Measurements from ENCODE around the gene CDO1. TPM values are rescaled to one million over a fixed set of nuclear protein-coding genes. Genes with fewer than 3 reads are reported as not detected.

The CDO1 gene
- total RNA-seq, 2 experiments from 2014 or later, result not detected

DNA sequence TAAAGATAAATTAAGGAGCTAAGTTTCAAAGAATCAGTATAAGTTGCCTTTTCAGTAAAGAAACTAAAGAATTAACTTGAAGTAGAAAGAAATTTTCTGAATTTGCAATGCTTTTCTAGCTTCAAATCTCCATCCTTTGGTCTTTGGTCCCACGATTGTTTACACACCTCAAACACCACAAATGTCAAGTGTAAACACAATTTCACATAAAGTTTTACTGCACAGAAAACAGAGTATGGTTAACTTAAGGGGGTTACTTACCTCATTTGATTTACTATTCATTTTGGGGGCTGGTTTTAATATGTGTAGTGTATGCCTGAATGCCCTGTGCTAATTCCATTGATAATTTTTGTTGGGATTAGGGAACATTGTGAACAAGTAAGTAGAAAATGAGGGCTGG is 4.1 kb downstream of the CDO1 start:
- ChIA-PET CTCF (ENCODE audit: unreplicated experiment) (no interaction called here), POLR2A (interaction anchor here (1.1 kb wide), 1 partner anchor 13 kb away, joined by 3 read pairs; no protein-coding TSS in a partner anchor)
- Histone ChIP-seq H3K9me3 (ENCODE audit: low read length) (no peaks in the 10 kb centered on the region), H3K9me2 (ENCODE audit: insufficient read depth, low read length) (no peaks in the 10 kb centered on the region), H3K79me2 (ENCODE audit: insufficient read depth, low read depth, low read length) (no peaks in the 10 kb centered on the region), H3K36me3 (ENCODE audit: insufficient read depth, low read length) (no peaks in the 10 kb centered on the region), H3K27ac (ENCODE audit: low read depth, low read length, poor library complexity, severe bottlenecking) (no peak overlapping the region), H3K4me1 (ENCODE audit: insufficient read depth, low read length, poor library complexity, severe bottlenecking) (no peaks in the 10 kb centered on the region), H4K20me1 (ENCODE audit: insufficient read depth, low read length) (no peaks in the 10 kb centered on the region), H3K4me3 (ENCODE audit: low read depth, low read length, poor library complexity, severe bottlenecking) (no peak overlapping the region), H3K4me2 (ENCODE audit: low read length) (no peak overlapping the region), H2AFZ (ENCODE audit: low read length) (no peak overlapping the region)
- intact Hi-C loops (cut with micrococcal nuclease; ENCODE audit: unreplicated experiment), result no loop called here
- no peak for DNase-seq (ENCODE audit: low spot score)
- no TSS peak for BruUV-seq (replicated peaks)
- TF ChIP-seq EZH2phosphoT487 (IDR thresholded peaks at IDR 0.05; ENCODE audit: borderline replicate concordance, low read depth, low read length), result no peak
- TF ChIP-seq, protein P1, sequence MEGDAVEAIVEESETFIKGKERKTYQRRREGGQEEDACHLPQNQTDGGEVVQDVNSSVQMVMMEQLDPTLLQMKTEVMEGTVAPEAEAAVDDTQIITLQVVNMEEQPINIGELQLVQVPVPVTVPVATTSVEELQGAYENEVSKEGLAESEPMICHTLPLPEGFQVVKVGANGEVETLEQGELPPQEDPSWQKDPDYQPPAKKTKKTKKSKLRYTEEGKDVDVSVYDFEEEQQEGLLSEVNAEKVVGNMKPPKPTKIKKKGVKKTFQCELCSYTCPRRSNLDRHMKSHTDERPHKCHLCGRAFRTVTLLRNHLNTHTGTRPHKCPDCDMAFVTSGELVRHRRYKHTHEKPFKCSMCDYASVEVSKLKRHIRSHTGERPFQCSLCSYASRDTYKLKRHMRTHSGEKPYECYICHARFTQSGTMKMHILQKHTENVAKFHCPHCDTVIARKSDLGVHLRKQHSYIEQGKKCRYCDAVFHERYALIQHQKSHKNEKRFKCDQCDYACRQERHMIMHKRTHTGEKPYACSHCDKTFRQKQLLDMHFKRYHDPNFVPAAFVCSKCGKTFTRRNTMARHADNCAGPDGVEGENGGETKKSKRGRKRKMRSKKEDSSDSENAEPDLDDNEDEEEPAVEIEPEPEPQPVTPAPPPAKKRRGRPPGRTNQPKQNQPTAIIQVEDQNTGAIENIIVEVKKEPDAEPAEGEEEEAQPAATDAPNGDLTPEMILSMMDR (conservative IDR thresholded peaks at IDR 0.05; ENCODE audit: low read length), result no peak

DNA sequence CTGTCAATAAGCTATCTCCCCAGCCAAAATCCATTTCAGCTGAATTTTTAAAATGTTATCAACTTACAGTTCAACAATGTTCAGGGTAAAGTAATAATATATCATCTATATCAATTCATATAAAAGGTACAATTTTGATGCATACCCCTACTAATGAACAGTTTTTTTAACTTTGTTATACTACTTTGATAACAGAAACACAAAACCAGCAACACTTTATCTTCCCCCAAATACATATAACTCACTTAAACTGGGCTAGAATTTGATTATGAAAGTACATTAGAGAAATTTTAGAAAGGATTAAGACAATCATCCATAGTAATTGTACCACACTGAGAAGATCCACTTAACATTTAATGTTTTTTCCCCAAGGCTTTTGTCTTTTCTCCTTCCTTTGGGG is 5.1 kb downstream of the CDO1 start:
- H3K4me2 ChIP-seq (ENCODE audit: low read length), result no peak overlapping the region
- no peak overlapping the region for H2AFZ ChIP-seq (ENCODE audit: low read length)
- POLR2A ChIA-PET, result no interaction called here
- no peak for DNase-seq (ENCODE audit: low spot score)
- TF ChIP-seq EZH2phosphoT487 (IDR thresholded peaks at IDR 0.05; ENCODE audit: borderline replicate concordance, low read depth, low read length), result no peak
- TF ChIP-seq, protein P1 (conservative IDR thresholded peaks at IDR 0.05; ENCODE audit: low read length), result no peak
- no peak overlapping the region for H3K27ac ChIP-seq (ENCODE audit: low read depth, low read length, poor library complexity, severe bottlenecking)
- CTCF ChIA-PET (ENCODE audit: unreplicated experiment), result no interaction called here
- BruUV-seq (replicated peaks), result no TSS peak
- no peaks in the 10 kb centered on the region for H3K79me2 ChIP-seq (ENCODE audit: insufficient read depth, low read depth, low read length)
- no peaks in the 10 kb centered on the region for H3K4me1 ChIP-seq (ENCODE audit: insufficient read depth, low read length, poor library complexity, severe bottlenecking)
- no peaks in the 10 kb centered on the region for H4K20me1 ChIP-seq (ENCODE audit: insufficient read depth, low read length)
- intact Hi-C loops (cut with micrococcal nuclease; ENCODE audit: unreplicated experiment), result no loop called here
- H3K9me2 ChIP-seq (ENCODE audit: insufficient read depth, low read length), result no peaks in the 10 kb centered on the region
- H3K9me3 ChIP-seq (ENCODE audit: low read length), result no peaks in the 10 kb centered on the region
- H3K4me3 ChIP-seq (ENCODE audit: low read depth, low read length, poor library complexity, severe bottlenecking), result no peak overlapping the region
- no peaks in the 10 kb centered on the region for H3K36me3 ChIP-seq (ENCODE audit: insufficient read depth, low read length)

DNA sequence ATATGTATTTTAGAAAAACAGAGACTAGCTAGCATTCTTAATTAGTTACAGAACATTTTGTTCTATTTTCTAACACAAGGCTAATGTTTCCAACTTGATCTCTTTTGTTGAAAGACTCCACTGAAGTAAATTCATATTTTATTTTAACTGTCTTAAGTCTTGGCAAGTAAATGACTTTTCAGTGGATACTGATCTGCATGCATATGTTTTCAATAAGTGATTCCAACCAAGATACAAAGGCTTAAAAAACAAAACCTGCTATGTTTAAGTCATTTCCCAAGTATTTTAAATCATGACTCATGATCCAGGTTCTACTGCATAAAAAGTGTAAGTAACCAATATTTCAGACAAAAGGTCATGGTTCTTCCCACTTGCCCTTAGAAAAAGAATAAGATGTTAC is 5.7 kb downstream of the CDO1 start:
- BruUV-seq (replicated peaks), result no TSS peak

More for the DNA sequence above, 5.7 kb downstream of the CDO1 start:
- Histone ChIP-seq H4K20me1 (ENCODE audit: insufficient read depth, low read length) (no peaks in the 10 kb centered on the region), H3K4me2 (ENCODE audit: low read length) (no peak overlapping the region), H3K4me3 (ENCODE audit: low read depth, low read length, poor library complexity, severe bottlenecking) (no peak overlapping the region), H3K4me1 (ENCODE audit: insufficient read depth, low read length, poor library complexity, severe bottlenecking) (no peaks in the 10 kb centered on the region), H3K9me2 (ENCODE audit: insufficient read depth, low read length) (no peaks in the 10 kb centered on the region), H3K36me3 (ENCODE audit: insufficient read depth, low read length) (no peaks in the 10 kb centered on the region), H2AFZ (ENCODE audit: low read length) (no peak overlapping the region), H3K9me3 (ENCODE audit: low read length) (no peaks in the 10 kb centered on the region), H3K27ac (ENCODE audit: low read depth, low read length, poor library complexity, severe bottlenecking) (no peak overlapping the region), H3K79me2 (ENCODE audit: insufficient read depth, low read depth, low read length) (no peaks in the 10 kb centered on the region)
- POLR2A ChIA-PET, result no interaction called here
- CTCF ChIA-PET (ENCODE audit: unreplicated experiment), result no interaction called here
- DNase-seq (ENCODE audit: low spot score), result no peak
- no peak for TF ChIP-seq EZH2phosphoT487 (IDR thresholded peaks at IDR 0.05; ENCODE audit: borderline replicate concordance, low read depth, low read length)
- TF ChIP-seq, protein P1 (conservative IDR thresholded peaks at IDR 0.05; ENCODE audit: low read length), result no peak
- intact Hi-C loops (cut with micrococcal nuclease; ENCODE audit: unreplicated experiment), result no loop called here

Data from OCI-LY7 (cell line).